Measurements from ENCODE around the gene PGM2.

PGM2 gene

DNA sequence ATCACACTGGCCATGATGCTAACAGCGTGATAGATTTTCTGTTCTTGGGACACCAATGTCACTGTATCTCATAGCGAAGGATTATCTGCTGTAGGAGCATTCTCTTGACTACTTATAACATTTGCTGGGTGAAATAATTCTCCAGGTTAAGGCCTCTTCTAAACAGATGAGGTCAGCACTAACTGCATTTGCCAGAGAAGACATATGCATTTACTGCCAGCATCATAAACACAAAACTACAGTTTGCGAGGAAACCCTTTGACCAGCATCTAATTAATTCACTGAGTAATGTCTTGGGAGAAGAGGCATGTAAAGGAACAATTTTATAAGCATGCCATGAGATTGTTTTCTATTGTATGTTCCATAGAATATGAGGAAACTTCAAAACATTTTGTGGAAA is 78.3 kb downstream of the PGM2 start:
- DNase-seq, result no peak

GRCh38 chr4:37905533-37906169 is 79.2 kb downstream of the PGM2 start:
- DNase-seq, result no peak

DNA sequence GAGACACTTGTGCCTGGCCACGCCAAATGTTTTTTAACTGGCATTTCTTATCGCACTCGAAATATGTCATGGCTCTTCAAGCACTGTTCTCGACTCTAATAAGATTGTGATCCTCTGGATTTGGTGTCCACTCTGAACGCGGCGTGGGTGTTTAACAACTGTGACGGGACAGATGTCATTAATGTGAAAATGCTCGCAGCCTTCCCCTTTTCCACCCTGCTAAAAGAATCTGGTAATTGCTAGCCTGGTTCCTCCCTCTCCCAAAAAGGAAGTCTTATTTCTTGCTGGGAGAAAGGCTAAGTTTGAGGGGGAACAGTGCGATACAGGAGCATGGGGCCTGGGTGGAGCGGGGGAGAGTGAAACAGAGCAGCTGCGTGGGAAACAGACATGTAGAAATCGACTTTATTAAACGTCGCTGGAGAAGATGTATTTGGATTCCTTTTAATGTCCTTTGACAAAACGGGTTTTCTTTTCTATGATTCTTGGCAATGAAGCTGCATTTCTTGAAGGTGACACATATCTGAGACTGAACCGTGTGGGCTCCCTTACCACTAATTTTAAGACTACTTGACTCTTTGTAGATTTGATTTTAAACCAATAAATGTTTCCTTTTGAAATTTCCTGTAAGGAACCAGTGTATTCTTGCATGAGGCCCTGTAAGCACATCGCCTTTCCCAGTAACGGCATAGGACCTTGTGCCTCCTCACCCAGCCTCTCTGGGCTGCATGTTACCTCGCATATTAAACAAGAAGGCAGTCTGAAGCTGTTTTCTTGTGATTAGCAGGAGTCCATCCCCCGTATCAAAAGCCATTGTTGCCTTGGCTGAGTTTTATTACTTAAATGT is 82.2 kb downstream of the PGM2 start:
- no peak for DNase-seq

DNA sequence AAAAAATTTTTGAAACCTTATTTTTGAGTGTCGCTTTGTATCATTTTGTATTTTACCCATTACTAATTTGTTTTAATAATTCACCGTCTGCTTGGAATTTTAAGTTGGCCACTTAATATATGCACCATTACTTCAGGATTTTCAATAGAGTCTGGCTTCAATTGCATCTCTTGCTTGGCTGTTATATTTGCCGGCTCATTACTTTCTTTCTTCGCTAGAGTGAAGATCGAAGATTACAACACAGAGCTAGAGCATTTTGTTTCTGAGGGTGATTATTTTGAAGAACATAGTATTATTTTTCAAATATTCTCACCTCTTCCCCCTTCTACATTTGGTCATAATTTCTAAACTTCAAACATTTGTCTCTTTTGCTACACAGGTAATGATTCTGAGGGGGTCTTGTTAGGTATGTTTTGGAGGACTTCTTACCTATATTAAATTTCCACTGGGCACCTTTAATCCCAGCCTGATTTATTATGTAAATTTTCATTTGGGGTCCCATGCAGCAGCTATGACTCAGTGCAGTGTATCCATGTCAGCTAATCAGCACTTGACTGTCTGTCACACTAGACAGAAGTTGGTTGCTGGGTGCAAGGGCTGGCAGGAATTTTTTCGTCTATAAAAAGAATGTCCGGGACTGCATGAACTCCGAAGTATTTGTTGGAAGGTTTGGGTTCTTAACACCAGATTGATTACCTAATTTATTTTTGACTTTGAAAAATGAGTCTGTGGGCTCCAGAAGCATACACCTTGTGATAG is 83.0 kb downstream of the PGM2 start:
- DNase-seq, result no peak

DNA sequence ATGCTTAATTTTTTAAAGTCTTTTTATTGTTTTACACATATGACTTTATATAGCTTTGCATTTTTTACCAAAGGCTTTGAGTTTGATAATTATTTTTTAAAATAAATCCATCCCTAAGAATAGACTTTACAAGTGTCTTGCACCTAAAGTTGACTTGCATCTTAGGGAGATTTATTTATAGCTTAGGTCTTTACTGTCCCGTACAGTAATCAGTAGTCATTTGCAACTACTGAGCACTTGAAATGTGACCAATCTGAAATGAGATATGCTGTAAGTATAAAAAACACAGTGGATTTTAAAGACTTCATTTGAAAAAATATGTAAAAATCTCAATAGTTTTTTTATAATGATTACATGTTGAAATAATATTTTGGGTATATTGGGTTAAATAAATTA is 83.6 kb downstream of the PGM2 start:
- no peak for DNase-seq
